Activated T-cell treated with anti-CD3 and anti-CD28 coated beads, Interleukin-2, amount 50 U/mL, for 24 hours (primary cell): ENCODE results near the gene PCBD2.
"Not testable (repeated sequence)": the region's sequence is repeated elsewhere in the genome, so short reads cannot be mapped to it uniquely, and the experiment has no call there.

Source experiments
- DNase-seq: peaks from one replicate; pipeline ENCODE4 v3.0.0-alpha.2; 2020
- H3K27ac Mint-ChIP-seq: 2 replicates; pipeline ENCODE4 v1.8.0; 2020; ENCODE audit warnings: mild to moderate bottlenecking, mixed read lengths
- H3K27me3 Mint-ChIP-seq: 2 replicates; pipeline ENCODE4 v1.8.0; 2020; ENCODE audit warnings: mixed read lengths
- H3K36me3 Mint-ChIP-seq: 2 replicates; pipeline ENCODE4 v1.8.0; 2020; ENCODE audit warnings: low read depth, mixed read lengths
- H3K4me1 Mint-ChIP-seq: 2 replicates; pipeline ENCODE4 v1.8.0; 2020; ENCODE audit warnings: low read depth, mixed read lengths
- H3K4me3 Mint-ChIP-seq: 2 replicates; pipeline ENCODE4 v1.8.0; 2020; ENCODE audit warnings: mild to moderate bottlenecking, moderate library complexity, mixed read lengths
- H3K9me3 Mint-ChIP-seq: 2 replicates; pipeline ENCODE4 v1.8.0; 2020; ENCODE audit warnings: mixed read lengths

PCBD2 gene

DNA sequence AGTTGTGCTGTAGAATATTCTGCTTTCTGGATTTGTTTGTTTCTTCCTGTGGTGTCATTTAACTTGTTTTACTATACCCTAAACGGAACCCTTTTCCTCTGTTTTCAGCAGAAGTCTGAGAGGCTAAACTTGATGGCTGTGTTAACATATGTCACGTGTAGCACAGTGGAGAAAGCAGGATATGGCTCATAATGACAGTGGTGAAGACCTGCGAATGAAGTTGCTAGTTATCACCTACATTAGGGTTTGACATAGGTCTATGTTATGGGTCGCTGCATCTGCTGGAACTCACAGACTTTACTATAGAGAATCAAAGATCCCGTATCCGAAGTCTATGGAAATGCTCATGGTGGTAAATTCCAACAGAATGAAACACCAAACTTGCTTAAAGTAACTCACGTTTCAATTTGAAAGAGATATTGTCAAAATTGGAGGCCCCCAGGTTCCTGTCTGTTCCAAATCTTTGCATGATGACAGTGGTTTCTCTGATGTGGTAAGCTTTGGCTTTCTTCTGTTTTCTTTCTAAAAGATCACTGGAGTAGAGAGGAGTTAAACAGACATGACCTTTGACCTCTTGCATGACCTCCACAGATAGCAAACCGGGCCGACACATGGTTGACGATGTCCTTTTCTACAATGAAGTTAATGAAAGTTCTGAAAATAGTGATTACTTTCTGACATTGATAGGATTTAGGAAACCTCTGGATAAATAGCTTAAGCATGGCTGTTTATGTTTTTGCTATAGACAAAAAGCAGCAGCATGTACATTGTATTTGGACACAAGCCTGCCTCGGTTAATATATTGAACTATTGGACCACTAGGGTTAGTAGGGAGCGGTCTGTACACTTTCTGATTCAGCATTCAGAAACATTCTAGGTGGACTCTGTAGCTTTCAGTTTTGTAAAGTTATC is 59.7 kb downstream of the PCBD2 start:
- Mint-ChIP-seq H3K27me3 (no peaks in the 10 kb centered on the region), H3K27ac (peak overlapping the region; percentile 75), H3K36me3 (peaks cover 35% of the 10 kb centered on the region), H3K4me1 (peaks cover 34% of the 10 kb centered on the region), H3K9me3 (no peaks in the 10 kb centered on the region), H3K4me3 (peak overlapping the region; percentile 8)
- DNase-seq: no peak

DNA sequence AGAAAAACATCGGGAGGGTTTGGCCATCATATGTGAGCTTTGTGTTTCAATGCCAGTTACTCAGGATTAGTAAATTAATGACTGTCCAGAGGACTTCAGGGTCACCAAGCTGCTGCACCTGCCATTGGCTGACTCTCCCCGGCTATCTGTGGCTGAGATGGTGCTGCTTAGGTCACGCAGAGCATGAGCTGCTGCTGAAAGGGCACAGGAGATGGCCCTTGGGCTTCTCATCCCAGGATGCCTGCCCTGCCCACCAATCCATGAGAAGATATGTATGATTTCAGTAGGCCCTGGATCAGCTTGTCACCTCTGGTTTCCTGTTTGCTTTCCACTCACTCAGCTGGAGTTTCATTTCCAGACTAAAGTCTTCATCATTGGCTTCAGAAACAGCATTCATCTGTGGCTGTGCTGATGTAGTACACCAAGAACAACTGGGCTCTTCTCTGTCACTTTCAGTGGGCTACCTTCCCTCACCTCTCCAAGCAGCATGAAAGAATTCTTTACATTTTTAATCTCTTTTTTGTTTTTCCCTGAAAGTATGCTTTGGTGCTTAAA is 60.4 kb downstream of the PCBD2 start:
- H3K27ac Mint-ChIP-seq: peak overlapping the region; percentile 75
- no peak for DNase-seq
- H3K9me3 Mint-ChIP-seq: no peaks in the 10 kb centered on the region
- peaks cover 34% of the 10 kb centered on the region for H3K4me1 Mint-ChIP-seq
- H3K4me3 Mint-ChIP-seq: no peak overlapping the region
- H3K36me3 Mint-ChIP-seq: peaks cover 32% of the 10 kb centered on the region
- no peaks in the 10 kb centered on the region for H3K27me3 Mint-ChIP-seq

DNA sequence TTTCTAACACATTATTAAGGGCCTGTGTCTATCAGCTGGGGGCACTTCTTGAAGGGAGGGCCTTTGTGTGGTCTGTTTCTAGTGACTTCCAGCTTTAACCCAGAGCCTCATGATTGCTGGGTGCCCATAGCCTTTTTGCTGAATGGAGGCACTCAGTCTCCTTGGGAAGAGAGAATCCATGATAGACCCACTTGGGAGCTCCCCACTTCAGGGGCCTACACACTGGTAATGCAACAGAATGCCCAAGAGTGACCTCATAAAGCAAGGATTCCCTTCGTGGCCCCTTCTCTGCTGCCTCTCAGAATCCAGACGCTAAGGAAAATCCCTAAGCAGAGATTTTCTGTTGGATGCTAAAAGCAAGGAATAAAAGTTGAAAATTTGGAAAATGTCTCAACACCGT is 62.7 kb downstream of the PCBD2 start, which contains the start of gene CATSPER3:
Gene CATSPER3, plus strand, starts transcription at position 301 of the 400 bp plus-strand sequence. Its CDS starts 85 bp downstream, at position 386.
- peaks cover 33% of the 10 kb centered on the region for H3K4me1 Mint-ChIP-seq

DNA sequence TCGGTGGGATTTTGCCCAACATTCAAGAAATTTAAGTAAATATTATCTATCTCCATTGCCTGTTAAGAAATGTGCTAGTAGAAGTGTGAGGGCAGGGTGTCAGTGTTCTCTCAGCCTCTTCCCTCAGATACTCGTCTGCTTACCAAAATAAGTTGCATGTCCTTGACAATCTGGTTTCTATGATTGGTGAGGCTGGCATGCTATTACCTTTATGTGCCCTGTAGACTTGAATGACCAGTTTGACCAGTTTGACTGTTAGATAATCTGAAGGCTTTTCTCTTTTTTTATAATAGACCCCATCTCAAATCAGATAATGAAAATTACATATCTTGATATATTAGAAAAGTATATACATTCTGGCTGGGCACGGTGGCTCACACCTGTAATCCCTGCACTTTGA is 63.1 kb downstream of the PCBD2 start:
- DNase-seq: no peak
- Mint-ChIP-seq H3K27ac (no peak overlapping the region), H3K4me3 (no peak overlapping the region), H3K27me3 (no peaks in the 10 kb centered on the region), H3K36me3 (peaks cover 20% of the 10 kb centered on the region), H3K9me3 (no peaks in the 10 kb centered on the region), H3K4me1 (peaks cover 31% of the 10 kb centered on the region)

More for the DNA sequence above, 62.7 kb downstream of the PCBD2 start, which contains the start of gene CATSPER3:
- Mint-ChIP-seq H3K27ac (no peak within 1 kb of the TSS), H3K27me3 (no peaks in the 10 kb centered on the region), H3K9me3 (no peaks in the 10 kb centered on the region), H3K4me3 (no peak within 1 kb of the TSS), H3K36me3 (peaks cover 23% of the 10 kb centered on the region)
- no peak for DNase-seq

DNA sequence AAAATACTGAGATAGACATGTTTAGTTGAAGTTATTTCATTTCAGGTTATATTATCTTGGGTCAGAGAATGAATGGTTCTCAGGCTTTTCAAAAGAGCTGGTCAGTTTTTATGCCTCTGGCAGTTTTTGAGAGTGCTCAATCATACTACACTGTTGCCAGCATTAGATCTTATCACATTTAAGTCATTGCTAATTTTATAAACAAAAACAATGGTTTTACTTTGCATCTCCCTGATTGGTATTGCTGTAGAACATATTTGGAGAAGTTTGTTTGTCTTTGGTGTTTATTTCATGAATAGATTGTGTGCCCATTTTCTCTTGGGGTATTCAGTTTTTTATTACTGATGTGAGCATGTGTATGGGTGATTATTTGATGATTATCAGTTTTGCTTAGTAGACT is 64.2 kb downstream of the PCBD2 start:
- DNase-seq: no peak
- Mint-ChIP-seq H3K27me3 (no peaks in the 10 kb centered on the region), H3K4me1 (peaks cover 22% of the 10 kb centered on the region), H3K36me3 (peaks cover 17% of the 10 kb centered on the region), H3K4me3 (no peak overlapping the region), H3K9me3 (no peaks in the 10 kb centered on the region), H3K27ac (no peak overlapping the region)

DNA sequence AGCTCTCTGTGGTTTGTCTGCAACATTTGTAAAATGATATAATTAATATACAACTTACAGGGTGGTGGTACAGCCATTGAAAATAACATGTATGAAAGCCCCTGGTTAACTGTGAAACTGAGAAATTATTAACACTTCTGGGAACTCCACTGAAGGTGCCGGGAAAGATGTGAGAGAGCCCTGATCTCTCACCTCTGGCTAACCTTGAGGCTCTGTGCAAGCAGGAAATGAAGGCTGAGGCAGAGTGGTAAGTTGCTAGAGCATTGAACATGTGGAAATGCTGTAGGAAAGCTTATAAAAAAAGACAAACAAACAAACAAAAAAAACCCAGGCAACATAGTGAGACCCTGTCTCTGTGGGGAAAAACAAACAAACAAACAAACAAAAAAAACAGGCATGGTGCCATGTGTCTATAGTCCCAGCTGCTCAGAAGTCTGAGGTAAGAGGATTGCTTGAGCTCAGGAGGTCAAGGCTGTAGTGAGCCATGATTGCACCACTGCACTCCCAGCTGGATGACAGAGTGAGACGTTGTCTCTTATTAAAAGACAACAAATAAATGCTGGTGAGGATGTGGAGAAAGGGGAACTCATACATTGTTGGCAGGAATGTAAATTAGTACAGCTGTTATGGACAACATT is 70.3 kb downstream of the PCBD2 start:
- no peak for DNase-seq
- Mint-ChIP-seq H3K4me1 (no peaks in the 10 kb centered on the region), H3K27me3 (no peaks in the 10 kb centered on the region), H3K4me3 (no peak overlapping the region), H3K36me3 (peaks cover 14% of the 10 kb centered on the region), H3K9me3 (peaks cover 16% of the 10 kb centered on the region), H3K27ac (no peak overlapping the region)

DNA sequence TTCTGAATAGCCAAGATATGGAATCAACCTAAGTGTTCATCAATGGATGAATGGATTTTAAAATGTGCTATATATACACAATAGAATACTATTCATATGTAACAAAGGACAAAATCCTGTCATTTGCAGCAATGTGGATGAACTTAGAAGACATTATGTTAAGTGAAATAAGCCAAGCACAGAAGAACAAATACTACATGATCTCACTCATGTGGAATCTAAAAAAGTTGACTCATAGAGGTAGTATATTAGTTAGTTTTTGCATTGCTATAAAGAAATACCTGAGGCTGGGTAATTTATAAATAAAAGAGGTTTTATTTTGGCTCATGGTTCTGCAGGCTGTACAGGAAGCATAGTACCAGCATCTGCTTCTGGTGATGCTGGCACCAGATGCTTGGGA is 70.9 kb downstream of the PCBD2 start:
- H3K27me3 Mint-ChIP-seq: no peaks in the 10 kb centered on the region
- no peak overlapping the region for H3K27ac Mint-ChIP-seq

DNA sequence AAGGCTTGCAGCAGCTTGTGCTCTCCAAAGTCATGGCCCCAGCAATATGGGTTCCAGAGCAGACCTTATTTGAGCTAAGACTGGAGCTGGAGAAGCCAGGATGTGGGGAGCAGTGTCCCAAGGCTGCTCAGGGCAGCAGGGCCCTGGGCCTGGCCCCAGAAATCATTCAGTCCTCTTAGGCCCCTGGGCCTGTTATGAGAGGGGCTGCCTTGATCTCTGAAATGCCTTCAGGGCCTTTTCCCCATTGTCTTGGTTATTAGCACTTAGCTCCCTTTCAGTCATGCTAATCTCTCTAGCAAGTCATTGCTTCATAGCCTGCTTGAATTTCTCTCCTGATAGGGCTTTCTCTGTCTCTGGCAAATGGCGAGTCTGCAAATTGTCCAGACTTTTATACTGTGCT is 71.9 kb downstream of the PCBD2 start:
- H3K9me3 Mint-ChIP-seq: peaks cover 22% of the 10 kb centered on the region
- no peak overlapping the region for H3K4me3 Mint-ChIP-seq
- H3K27me3 Mint-ChIP-seq: no peaks in the 10 kb centered on the region
- no peak overlapping the region for H3K27ac Mint-ChIP-seq
- H3K4me1 Mint-ChIP-seq: no peaks in the 10 kb centered on the region
- DNase-seq: no peak
- peaks cover 15% of the 10 kb centered on the region for H3K36me3 Mint-ChIP-seq

More for the DNA sequence above, 70.9 kb downstream of the PCBD2 start:
- Mint-ChIP-seq H3K4me3 (no peak overlapping the region), H3K9me3 (peaks cover 18% of the 10 kb centered on the region), H3K4me1 (no peaks in the 10 kb centered on the region), H3K36me3 (peaks cover 14% of the 10 kb centered on the region)
- DNase-seq: no peak

DNA sequence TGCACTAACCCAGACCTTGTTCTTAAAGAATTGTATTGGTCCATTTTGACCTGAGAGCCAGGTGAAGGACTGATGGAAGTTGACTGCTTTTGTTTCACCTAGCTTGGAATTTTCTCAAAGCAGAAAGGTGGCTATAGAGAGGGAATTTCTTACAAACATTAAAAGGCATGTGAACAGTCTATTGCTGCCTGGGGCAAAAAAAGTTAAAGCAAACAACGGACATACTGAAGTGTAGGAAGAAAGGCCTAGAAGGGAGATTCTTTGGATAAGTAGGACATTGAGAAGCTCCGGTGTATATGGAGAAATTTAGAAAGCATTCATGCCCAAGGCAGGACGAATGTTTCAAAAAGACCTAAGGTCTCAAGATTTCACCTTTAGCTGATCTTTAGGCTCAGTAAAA is 74.5 kb downstream of the PCBD2 start:
- Mint-ChIP-seq H3K4me1 (no peaks in the 10 kb centered on the region), H3K9me3 (peaks cover 39% of the 10 kb centered on the region), H3K36me3 (peaks cover 18% of the 10 kb centered on the region), H3K27me3 (peaks cover 6% of the 10 kb centered on the region), H3K4me3 (no peak overlapping the region), H3K27ac (no peak overlapping the region)
- DNase-seq: no peak

DNA sequence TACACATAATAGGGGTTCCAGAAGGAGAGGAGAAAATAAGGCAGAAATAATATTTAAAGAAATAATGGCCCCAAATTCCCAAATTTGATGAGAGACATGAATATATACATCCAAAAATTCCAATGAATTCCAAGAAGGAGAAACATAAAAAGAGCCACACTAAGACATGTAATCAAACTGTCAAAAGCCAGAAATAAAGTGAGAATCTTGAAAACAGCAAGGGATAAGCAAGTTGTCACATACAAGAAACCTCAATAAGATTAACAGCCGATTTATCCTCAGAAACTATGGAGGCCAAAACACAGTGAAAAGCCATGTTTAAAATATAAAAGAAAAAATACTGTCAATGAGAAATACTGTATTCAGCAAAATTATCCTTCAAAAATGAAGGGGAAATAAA is 77.3 kb downstream of the PCBD2 start:
- Mint-ChIP-seq H3K27me3 (peaks cover 12% of the 10 kb centered on the region), H3K27ac (no peak overlapping the region), H3K4me3 (no peak overlapping the region), H3K4me1 (no peaks in the 10 kb centered on the region), H3K36me3 (peaks cover 9% of the 10 kb centered on the region), H3K9me3 (peaks cover 32% of the 10 kb centered on the region)
- DNase-seq: no peak

DNA sequence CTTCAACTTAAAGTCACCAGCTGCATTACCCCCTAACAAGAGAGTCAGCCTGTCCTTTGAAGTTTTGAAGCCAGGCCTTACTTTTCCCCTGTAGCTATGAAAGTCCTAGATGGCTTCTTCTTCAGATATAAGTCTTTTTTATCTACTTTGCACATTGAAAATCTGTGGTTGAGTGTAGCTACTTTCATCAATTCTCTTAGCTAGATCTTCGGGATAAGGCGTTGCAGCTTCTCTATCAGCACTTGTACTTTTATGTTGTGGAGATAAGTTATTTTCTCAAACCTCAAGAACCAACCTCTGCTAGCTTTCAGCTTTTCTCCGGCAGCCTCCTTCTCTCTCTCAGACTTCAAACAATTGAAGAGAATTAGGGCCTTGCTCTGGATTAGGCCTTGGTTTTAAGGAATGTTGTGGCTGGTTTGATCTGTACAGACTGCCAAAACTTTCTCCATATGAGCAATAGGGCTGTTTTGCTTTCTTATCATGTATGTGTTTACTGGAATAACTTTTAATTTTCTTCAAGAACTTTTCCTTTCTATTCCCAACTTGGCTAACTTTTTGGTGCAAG is 84.4 kb downstream of the PCBD2 start:
- Mint-ChIP-seq H3K27ac (no peak overlapping the region), H3K36me3 (no peaks in the 10 kb centered on the region), H3K9me3 (peaks cover under 1% of the 10 kb centered on the region), H3K4me3 (no peak overlapping the region), H3K27me3 (peaks cover 8% of the 10 kb centered on the region), H3K4me1 (no peaks in the 10 kb centered on the region)
- no peak for DNase-seq

DNA sequence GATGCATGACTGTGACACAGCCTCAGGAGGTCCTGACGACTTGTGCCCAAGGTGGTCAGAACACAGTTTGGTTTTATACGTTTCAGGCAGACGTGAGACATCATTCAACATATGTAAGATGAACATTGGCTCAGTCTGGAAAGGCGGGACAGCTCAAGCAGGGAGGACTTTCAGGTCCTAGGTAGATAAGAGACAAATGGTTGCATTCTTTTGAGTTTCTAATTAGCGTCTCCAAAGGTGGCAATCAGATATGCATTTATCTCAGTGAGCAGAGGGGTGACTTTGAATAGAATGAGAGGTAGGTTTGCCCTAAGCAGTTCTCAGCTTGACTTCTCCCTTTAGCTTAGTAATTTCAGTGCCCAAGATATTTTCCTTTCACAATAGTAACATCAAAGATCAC is 85.3 kb downstream of the PCBD2 start:
- not testable (repeated sequence) for H3K9me3 Mint-ChIP-seq, H3K4me3 Mint-ChIP-seq, H3K27me3 Mint-ChIP-seq, H3K4me1 Mint-ChIP-seq, H3K27ac Mint-ChIP-seq, DNase-seq, H3K36me3 Mint-ChIP-seq

DNA sequence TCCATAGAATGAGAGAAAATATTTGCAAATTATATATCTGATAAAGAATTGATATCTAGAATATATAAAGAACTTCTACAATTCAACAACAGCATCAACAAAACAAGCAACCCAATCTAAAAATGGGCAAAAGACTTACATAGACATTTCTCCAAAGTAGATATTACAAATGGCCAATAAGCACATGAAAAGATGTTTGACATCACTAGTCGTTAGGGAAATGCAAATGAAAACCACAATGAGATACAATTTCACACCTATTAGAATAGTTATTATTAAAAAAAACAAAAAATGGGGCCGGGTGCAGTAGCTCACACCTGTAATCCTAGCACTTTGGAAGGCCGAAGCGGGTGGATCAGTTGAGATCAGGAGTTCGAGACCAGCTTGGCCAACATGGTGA is 87.2 kb downstream of the PCBD2 start:
- H3K27ac Mint-ChIP-seq: no peak overlapping the region
- no peaks in the 10 kb centered on the region for H3K27me3 Mint-ChIP-seq
- H3K36me3 Mint-ChIP-seq: no peaks in the 10 kb centered on the region
- DNase-seq: no peak
- H3K4me1 Mint-ChIP-seq: no peaks in the 10 kb centered on the region
- no peaks in the 10 kb centered on the region for H3K9me3 Mint-ChIP-seq
- H3K4me3 Mint-ChIP-seq: no peak overlapping the region

DNA sequence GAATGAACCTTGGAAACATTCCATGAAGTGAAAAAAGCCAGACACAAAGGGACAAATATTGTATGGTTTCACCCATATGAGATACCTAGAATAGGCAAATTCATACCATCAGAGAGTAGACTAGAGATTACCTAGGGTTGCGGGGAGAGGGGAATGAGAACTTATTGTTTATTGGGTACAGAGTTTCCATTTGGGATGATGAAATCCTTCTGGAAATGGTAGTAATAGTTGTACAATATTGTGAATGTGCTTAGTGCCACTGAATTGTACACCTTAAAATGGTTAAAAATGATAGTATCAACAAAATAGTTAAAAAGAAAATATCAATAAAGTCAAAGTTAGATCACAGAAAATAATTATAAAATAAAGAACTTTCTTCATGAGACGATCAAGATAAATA is 88.2 kb downstream of the PCBD2 start:
- H3K4me3 Mint-ChIP-seq: no peak overlapping the region
- DNase-seq: no peak
- H3K36me3 Mint-ChIP-seq: no peaks in the 10 kb centered on the region
- no peak overlapping the region for H3K27ac Mint-ChIP-seq
- no peaks in the 10 kb centered on the region for H3K9me3 Mint-ChIP-seq
- H3K4me1 Mint-ChIP-seq: no peaks in the 10 kb centered on the region
- H3K27me3 Mint-ChIP-seq: no peaks in the 10 kb centered on the region
